Measurements from ENCODE around the gene VAC14. TPM values are rescaled to one million over a fixed set of nuclear protein-coding genes. Genes with fewer than 3 reads are reported as not detected.
A peak's percentile ranks its signal among the peaks of the same experiment; 100 is the strongest.

Gene VAC14
- total RNA-seq, 1 experiment from 2014 or later, result 35.3 TPM

DNA sequence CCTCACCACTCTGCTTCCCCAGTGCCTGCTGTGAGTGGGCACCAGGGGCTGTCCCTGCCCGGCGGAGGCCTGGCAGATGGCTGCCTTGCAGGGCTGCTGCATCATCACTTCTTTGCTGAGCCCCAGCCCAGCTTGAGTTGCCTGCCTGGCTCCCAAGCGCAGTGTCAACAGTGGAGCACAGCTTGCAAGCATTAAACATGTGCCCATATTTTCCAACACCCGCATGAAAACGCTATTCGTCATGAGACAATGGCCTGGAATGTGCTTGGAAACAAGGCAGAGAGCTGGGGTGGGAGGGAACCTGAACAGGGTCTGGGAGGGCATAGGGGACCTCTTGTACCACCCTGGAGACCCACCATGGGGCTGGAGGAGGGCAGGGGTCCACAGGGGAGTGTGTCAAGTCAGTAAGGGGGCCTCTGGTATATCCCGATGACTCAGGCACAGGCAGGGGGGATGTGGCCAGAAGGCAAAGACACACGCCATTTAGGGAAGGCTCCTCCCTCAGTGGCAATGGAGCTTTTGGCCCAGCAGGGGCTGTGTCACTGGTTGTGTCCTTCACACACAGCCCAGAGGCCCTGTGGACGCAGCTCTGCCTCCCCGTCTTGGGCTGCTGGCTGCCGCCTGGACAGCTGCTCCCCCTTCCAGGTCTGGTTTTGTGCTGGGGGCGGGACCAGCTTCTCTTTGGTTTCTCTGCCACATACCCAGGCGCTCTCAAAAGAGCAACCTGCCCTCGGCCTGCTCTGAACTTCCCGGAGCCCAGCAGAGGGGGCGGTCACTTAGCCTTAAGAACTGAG lies 97.7 kb downstream of the VAC14 start:
- ChIA-PET RAD21 (ENCODE audit: low non-redundant PET in 1 of 2, low total read pairs in 2 of 2, uncharacterized antibody in 2 of 2, unreplicated experiment in 2 of 2) (no interaction called here), CTCF (no interaction called here), POLR2A (no interaction called here)
- H3K9me2 ChIP-seq (ENCODE audit: insufficient read depth), result no peaks in the 10 kb centered on the region
- no peak for TF ChIP-seq SRF (IDR thresholded peaks at IDR 0.05; ENCODE audit: low read depth)
- TF ChIP-seq, protein P1, sequence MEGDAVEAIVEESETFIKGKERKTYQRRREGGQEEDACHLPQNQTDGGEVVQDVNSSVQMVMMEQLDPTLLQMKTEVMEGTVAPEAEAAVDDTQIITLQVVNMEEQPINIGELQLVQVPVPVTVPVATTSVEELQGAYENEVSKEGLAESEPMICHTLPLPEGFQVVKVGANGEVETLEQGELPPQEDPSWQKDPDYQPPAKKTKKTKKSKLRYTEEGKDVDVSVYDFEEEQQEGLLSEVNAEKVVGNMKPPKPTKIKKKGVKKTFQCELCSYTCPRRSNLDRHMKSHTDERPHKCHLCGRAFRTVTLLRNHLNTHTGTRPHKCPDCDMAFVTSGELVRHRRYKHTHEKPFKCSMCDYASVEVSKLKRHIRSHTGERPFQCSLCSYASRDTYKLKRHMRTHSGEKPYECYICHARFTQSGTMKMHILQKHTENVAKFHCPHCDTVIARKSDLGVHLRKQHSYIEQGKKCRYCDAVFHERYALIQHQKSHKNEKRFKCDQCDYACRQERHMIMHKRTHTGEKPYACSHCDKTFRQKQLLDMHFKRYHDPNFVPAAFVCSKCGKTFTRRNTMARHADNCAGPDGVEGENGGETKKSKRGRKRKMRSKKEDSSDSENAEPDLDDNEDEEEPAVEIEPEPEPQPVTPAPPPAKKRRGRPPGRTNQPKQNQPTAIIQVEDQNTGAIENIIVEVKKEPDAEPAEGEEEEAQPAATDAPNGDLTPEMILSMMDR (IDR thresholded peaks at IDR 0.05 in 2 of 3, conservative IDR thresholded peaks at IDR 0.05 in 1 of 3; ENCODE audit: borderline replicate concordance in 1 of 3, insufficient read depth in 1 of 3, low read depth in 2 of 3, low read length in 2 of 3), result peak in 2 of 3 experiments; percentile 20 to 21; a peak in 1 of 6 replicates
- no peak overlapping the region for H3K9ac ChIP-seq (ENCODE audit: low read length)
- no peaks in the 10 kb centered on the region for H3K27me3 ChIP-seq (ENCODE audit: insufficient read depth, low read length)
- H3K36me3 ChIP-seq (ENCODE audit: control insufficient read depth in 1 of 2, insufficient read depth in 2 of 2, low read length in 2 of 2), result no peaks in the 10 kb centered on the region
- H3K4me3 ChIP-seq (replicated peaks in 1 of 2; ENCODE audit: low read depth in 1 of 2, low read length in 2 of 2), result no peak overlapping the region
- no TSS peak for BruUV-seq (replicated peaks)
- ATAC-seq (peak; percentile 68), DNase-seq (ENCODE audit: low read depth, low spot score) (no peak)
- H3K4me1 ChIP-seq (ENCODE audit: control insufficient read depth in 1 of 2, insufficient read depth in 2 of 2, low read length in 2 of 2), result peaks cover 36 to 52% of the 10 kb centered on the region in 2 experiments
- intact Hi-C loops (cut with micrococcal nuclease), result no loop called here
- H3K9me3 ChIP-seq (ENCODE audit: control insufficient read depth in 1 of 2, insufficient read depth in 1 of 2, low read depth in 1 of 2, low read length in 2 of 2), result no peaks in the 10 kb centered on the region
- no peaks in the 10 kb centered on the region for H3K79me2 ChIP-seq (ENCODE audit: insufficient read depth, low read length)
- peak overlapping the region; percentile 17 for H3K4me2 ChIP-seq (ENCODE audit: low read length)
- H4K20me1 ChIP-seq (ENCODE audit: insufficient read depth), result no peaks in the 10 kb centered on the region
- H3K27ac ChIP-seq (ENCODE audit: low read depth, low read length), result peak overlapping the region; percentile 27; the same call in 1 of the 2 replicates
- no peak overlapping the region for H2AFZ ChIP-seq (ENCODE audit: low read depth, low read length, poor library complexity, severe bottlenecking)

DNA sequence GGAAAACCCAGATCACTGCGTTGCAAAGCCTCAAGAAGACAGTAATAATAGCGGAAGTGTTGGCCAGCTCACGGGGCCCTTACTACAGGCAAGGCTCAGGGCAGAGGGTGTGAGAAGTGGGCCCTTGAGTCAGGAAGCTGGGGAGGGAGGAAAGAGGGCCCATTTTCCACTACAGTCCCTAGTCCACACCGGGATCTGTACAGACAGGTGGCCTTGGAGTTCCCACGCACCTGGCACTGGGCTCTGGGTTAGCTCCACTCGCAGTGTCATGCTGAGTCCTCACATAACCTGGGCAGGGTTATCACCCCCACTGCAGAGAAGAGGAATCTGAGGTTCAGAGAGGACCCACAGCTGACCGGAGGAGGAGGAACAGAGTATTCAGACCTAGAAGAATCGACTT lies 98.3 kb downstream of the VAC14 start:
- TF ChIP-seq POLR2AphosphoS5 (IDR thresholded peaks at IDR 0.05; ENCODE audit: low read depth, low read length) (no peak), POLR2A (IDR thresholded peaks at IDR 0.05; ENCODE audit: borderline replicate concordance, extremely low read depth, insufficient read depth, insufficient read length) (no peak), SRF (IDR thresholded peaks at IDR 0.05; ENCODE audit: low read depth) (no peak), EZH2 (IDR thresholded peaks at IDR 0.05) (no peak), CBX3 (IDR thresholded peaks at IDR 0.05; ENCODE audit: low read depth) (no peak), TCF7L2 (IDR thresholded peaks at IDR 0.05; ENCODE audit: borderline replicate concordance, extremely low read depth, insufficient read depth, insufficient read length) (no peak), JUND (IDR thresholded peaks at IDR 0.05) (no peak), FOSL1 (IDR thresholded peaks at IDR 0.05; ENCODE audit: low read depth) (no peak), CEBPB (IDR thresholded peaks at IDR 0.05; ENCODE audit: low read depth) (no peak)
- Histone ChIP-seq H3K27me3 (ENCODE audit: insufficient read depth, low read length) (no peaks in the 10 kb centered on the region), H3K36me3 (ENCODE audit: control insufficient read depth in 1 of 2, insufficient read depth in 2 of 2, low read length in 2 of 2) (no peaks in the 10 kb centered on the region), H3K27ac (ENCODE audit: low read depth, low read length) (no peak overlapping the region), H3K4me1 (ENCODE audit: control insufficient read depth in 1 of 2, insufficient read depth in 2 of 2, low read length in 2 of 2) (peaks cover 31 to 46% of the 10 kb centered on the region in 2 experiments), H3K79me2 (ENCODE audit: insufficient read depth, low read length) (no peaks in the 10 kb centered on the region), H3K9me2 (ENCODE audit: insufficient read depth) (no peaks in the 10 kb centered on the region), H3K4me2 (ENCODE audit: low read length) (no peak overlapping the region), H3K4me3 (replicated peaks in 1 of 2; ENCODE audit: low read depth in 1 of 2, low read length in 2 of 2) (no peak overlapping the region), H3K9ac (ENCODE audit: low read length) (no peak overlapping the region), H2AFZ (ENCODE audit: low read depth, low read length, poor library complexity, severe bottlenecking) (no peak overlapping the region), H4K20me1 (ENCODE audit: insufficient read depth) (no peaks in the 10 kb centered on the region), H3K9me3 (ENCODE audit: control insufficient read depth in 1 of 2, insufficient read depth in 1 of 2, low read depth in 1 of 2, low read length in 2 of 2) (no peaks in the 10 kb centered on the region)
- POLR2A ChIA-PET, result no interaction called here
- DNase-seq (ENCODE audit: low read depth, low spot score), result no peak
- CTCF ChIA-PET, result no interaction called here
- intact Hi-C loops (cut with micrococcal nuclease), result no loop called here
- RAD21 ChIA-PET (ENCODE audit: low non-redundant PET in 1 of 2, low total read pairs in 2 of 2, uncharacterized antibody in 2 of 2, unreplicated experiment in 2 of 2), result no interaction called here
- BruUV-seq (replicated peaks), result no TSS peak
- ATAC-seq, result no peak
